Measurements from ENCODE around the gene HMCES. TPM values are rescaled to one million over a fixed set of nuclear protein-coding genes. Genes with fewer than 3 reads are reported as not detected.

HMCES gene
- total RNA-seq, 4 donors from 2014 or later, result 2.0 to 42.9 (median 28.3) TPM

- no peak for DNase-seq
- Histone ChIP-seq H3K36me3 (no peaks in the 10 kb centered on the region), H3K4me1 (no peaks in the 10 kb centered on the region), H3K9me3 (no peaks in the 10 kb centered on the region), H3K27ac (no peak overlapping the region), H3K27me3 (no peaks in the 10 kb centered on the region), H3K4me3 (no peak overlapping the region)
- intact Hi-C loops (cut with DNase I; ENCODE audit: low total_unique reads), result no loop called here
- no peak for TF ChIP-seq POLR2A (IDR thresholded peaks at IDR 0.05)
Observed at GRCh38 chr3:129288446-129288845, 9.8 kb downstream of the HMCES start.

GRCh38 chr3:129289201-129289921, 10.7 kb downstream of the HMCES start:
- H3K27ac ChIP-seq, result no peak overlapping the region
- no peak for TF ChIP-seq POLR2A (IDR thresholded peaks at IDR 0.05)
- TF ChIP-seq CTCF (IDR thresholded peaks at IDR 0.05), result no peak
- H3K27me3 ChIP-seq, result no peaks in the 10 kb centered on the region
- DNase-seq, result no peak
- H3K4me1 ChIP-seq, result no peaks in the 10 kb centered on the region
- H3K9me3 ChIP-seq, result no peaks in the 10 kb centered on the region
- no peaks in the 10 kb centered on the region for H3K36me3 ChIP-seq
- intact Hi-C loops (cut with DNase I; ENCODE audit: low total_unique reads), result no loop called here
- H3K4me3 ChIP-seq, result no peak overlapping the region

- Histone ChIP-seq H3K27ac (no peak overlapping the region), H3K9me3 (no peaks in the 10 kb centered on the region), H3K4me1 (no peaks in the 10 kb centered on the region), H3K27me3 (no peaks in the 10 kb centered on the region), H3K36me3 (no peaks in the 10 kb centered on the region), H3K4me3 (no peak overlapping the region)
- intact Hi-C loops (cut with DNase I; ENCODE audit: low total_unique reads), result no loop called here
- no peak for DNase-seq
- no peak for TF ChIP-seq CTCF (IDR thresholded peaks at IDR 0.05)
- TF ChIP-seq POLR2A (IDR thresholded peaks at IDR 0.05), result no peak
Observed at GRCh38 chr3:129291236-129291886, 12.7 kb downstream of the HMCES start.

- Histone ChIP-seq H3K27me3 (no peaks in the 10 kb centered on the region), H3K4me3 (no peak overlapping the region), H3K27ac (no peak overlapping the region), H3K9me3 (no peaks in the 10 kb centered on the region), H3K4me1 (no peaks in the 10 kb centered on the region), H3K36me3 (no peaks in the 10 kb centered on the region)
- DNase-seq, result no peak
- TF ChIP-seq CTCF (IDR thresholded peaks at IDR 0.05), result no peak
- no peak for TF ChIP-seq POLR2A (IDR thresholded peaks at IDR 0.05)
- intact Hi-C loops (cut with DNase I; ENCODE audit: low total_unique reads), result no loop called here
Observed at GRCh38 chr3:129295286-129295685, 16.6 kb downstream of the HMCES start.

- intact Hi-C loops (cut with DNase I; ENCODE audit: low total_unique reads), result no loop called here
- H3K36me3 ChIP-seq, result no peaks in the 10 kb centered on the region
- no peaks in the 10 kb centered on the region for H3K27me3 ChIP-seq
Observed at GRCh38 chr3:129304146-129304961, 25.7 kb downstream of the HMCES start.

More at GRCh38 chr3:129304146-129304961, 25.7 kb downstream of the HMCES start:
- Histone ChIP-seq H3K9me3 (no peaks in the 10 kb centered on the region), H3K4me1 (no peaks in the 10 kb centered on the region), H3K4me3 (no peak overlapping the region), H3K27ac (peak overlapping the region; percentile 79 to 81)
- TF ChIP-seq CTCF (IDR thresholded peaks at IDR 0.05) (no peak), POLR2A (IDR thresholded peaks at IDR 0.05) (no peak)
- DNase-seq, result no peak

All from uterus (tissue), 4 donors.